IPS DF 4.7 (cell line): ENCODE data around the gene PRAC2.

Experiments
- DNase-seq: peaks from one replicate; pipeline ENCODE4 v3.0.0-alpha.2; 2013; ENCODE audit warnings: low spot score; ENCODE audit errors: extremely low read depth

The PRAC2 gene

DNA sequence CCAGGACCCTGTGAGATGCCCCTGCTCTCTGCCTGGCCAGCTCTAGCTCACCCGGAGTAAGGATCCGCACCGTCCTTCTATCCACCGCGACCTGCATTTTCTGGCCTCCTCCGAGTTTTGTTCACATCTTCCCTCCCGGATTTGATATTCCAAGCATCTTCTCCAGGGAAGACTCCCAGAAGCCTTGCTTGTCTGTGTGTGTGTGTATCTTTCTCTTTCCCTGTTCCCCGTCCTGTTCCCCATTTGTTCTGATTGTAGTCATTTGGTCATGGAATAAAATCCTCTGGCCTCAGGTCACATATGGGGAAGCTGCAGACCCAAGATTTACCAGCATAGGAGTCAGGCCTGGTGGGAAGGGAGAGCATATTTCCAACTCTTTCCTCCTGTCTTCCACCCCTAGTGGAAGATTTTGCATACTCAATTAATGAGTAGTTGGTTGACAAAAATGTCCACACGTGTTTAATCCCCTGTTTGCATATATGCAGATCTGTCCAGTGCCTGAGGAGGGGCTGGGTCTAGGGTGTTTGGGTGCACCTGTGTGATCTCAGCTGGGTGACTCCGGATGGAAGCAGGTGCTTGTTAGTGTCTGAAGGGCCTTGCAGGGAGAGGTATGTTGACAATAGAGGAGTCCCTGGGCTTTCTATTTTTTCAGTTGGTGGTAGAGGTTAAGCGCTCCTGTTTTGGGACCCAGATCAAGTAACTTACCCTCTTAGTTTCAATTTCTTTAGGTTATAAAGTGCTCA is 2.5 kb upstream of the PRAC2 start:
- no peak for DNase-seq

- DNase-seq, result no peak
These were observed 2.0 kb upstream of the PRAC2 start for GRCh38 chr17:48721009-48721402.

GRCh38 chr17:48722201-48722907 is 631 bp upstream of the PRAC2 start, which contains the start of gene PRAC1:
Gene PRAC1, minus strand, starts transcription at chr17:48722518. Its CDS starts 126 bp downstream, at chr17:48722392.
- no peak for DNase-seq

- DNase-seq, result no peak
These were observed 652 bp downstream of the PRAC2 start for GRCh38 chr17:48723423-48724250.

- no peak for DNase-seq
These were observed 1.4 kb downstream of the PRAC2 start for GRCh38 chr17:48724251-48725003.

- no peak for DNase-seq
These were observed 2.0 kb downstream of the PRAC2 start for GRCh38 chr17:48725004-48725287.

DNA sequence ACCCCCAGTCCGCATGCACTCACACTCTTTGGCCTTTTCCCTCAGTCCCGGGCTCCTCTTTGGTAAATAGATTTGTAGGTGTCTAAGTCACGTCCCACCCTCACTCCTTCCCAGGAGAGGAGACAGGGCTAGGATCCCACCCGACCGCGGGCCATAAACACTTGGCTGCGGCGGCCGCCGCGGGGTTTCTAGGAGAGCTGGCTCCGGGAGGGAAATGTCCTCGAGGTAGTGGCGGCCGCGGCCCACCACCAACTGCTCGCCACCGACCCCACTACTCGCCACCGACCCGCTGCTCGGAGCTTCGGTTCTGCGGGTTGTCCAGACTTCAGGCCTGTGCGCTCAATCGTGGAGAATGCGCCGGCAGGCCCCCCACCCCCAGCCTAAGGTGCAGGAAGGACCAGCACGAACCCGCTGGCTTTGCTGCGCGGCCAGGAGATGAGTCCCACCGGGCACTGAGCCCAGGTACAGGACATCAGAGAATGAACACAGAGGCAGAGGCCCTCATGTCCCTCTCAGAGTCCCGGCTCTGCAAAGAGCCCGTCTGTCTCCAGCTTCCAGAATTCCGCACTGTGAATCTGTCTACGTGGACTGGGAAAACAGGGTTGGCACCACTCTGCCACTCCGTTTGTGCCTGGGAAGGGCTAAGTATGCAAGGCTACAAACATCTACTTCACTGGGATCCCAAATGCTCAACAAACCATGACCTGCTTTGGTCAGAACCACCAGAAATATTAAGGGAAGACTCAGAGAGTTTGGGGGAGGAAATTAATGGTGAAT is 2.5 kb downstream of the PRAC2 start:
- no peak for DNase-seq

DNA sequence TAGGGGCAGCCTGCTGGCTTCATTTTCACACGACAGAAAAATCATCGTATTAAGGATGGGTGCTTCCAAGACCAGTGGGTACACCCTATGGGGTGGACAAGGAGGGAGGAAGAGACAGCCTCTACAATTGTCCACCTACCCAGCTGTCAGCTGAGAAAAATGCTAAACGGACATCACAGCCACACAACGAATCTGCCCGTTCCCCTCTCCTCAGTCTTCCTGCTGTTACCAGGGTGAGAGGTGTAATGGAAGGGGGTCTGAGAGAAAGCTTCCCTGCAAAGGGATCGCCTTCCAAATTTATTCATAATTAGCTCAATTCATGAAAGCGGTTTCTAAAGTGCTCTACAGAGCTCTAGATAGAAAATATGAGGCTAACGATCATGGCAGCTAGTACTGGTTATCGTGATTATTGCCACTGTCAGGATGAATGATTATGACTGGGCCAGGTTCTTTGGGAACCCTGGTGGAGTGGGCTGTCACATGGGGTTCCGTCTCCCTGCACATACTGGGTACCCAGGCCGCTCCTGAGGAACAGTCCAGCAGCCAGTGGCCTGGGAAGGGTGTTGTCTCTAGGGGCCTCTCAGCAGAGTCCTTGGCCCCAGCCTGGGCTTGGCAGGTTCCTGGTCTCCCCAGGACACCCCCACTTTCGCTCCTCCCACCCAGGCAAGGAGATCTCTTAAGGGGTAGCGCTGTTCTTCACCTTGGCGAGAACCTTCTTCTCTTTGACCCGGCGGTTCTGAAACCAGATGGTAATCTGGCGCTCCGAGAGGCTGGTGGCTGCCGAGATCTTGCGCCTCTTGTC is 3.3 kb downstream of the PRAC2 start:
- DNase-seq, result no peak

GRCh38 chr17:48726916-48727286 is 3.9 kb downstream of the PRAC2 start:
- no peak for DNase-seq

- DNase-seq, result no peak
These were observed 4.6 kb downstream of the PRAC2 start for GRCh38 chr17:48727415-48728175.

GRCh38 chr17:48728232-48729231 is 5.5 kb downstream of the PRAC2 start, which contains the start of gene HOXB13:
Gene HOXB13, minus strand, starts transcription at chr17:48728750. Its CDS starts 157 bp downstream, at chr17:48728593.
- no peak for DNase-seq

DNA sequence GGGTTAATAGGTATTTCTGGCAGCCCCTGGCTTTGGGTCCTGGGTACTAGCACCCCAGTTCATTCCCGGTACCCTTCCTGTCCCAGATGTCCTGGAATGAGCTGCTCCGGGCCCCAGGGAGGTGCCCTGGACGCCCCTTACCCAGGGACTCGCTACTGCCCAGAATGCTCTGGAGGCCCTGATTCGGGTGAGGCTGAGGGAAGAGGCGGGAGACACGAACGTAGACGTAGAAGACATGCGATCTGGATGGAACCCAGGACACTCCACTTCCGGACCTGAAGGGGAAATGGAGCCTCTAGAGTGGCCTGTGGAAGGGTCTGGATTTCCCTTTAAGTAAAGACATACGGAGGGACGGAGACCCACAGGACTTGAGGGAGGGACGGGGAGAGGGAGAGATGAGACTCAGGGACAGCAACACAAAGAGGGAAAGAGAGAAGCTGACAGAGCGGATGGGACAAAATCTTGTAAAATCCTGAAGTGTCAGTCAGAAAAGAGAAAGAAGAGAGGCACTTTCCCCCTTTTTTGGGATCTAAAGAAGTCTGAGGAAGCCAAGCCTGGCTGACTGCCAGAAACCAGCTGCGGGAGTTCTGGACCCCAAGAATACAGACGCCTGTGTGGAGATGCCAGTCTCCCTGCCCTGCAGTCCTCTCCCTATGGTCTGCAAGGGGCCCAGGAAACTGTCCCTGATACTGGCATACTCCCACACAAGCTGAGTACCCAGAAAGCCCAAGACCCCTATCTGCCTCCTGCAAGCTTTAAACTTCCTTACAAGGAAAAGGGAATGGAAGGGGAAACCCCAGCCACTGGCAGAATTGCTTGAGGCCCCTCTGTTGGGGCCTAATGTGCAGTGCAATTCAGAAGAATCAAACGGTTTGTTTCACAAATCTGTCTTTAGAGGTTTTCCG is 6.6 kb downstream of the PRAC2 start:
- no peak for DNase-seq

GRCh38 chr17:48730240-48730550 is 7.2 kb downstream of the PRAC2 start:
- DNase-seq, result no peak

DNA sequence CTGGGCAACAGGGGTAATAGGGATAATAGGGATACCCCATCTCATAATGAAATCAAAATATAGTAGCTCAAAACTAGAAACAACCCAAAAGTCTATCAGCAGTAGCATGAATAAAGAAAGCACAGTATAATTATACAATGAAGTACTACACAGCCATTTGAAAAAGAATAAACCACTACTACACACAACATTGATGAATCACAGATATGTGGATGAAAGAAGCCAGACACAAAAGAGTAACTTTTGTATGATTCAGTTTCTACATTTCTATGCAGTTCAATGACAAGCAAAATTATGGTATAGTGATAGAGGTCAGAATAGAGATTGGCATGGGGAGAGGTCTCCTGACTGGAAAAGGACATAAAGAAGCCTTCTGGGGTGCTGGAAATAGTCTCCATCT is 8.4 kb downstream of the PRAC2 start:
- DNase-seq, result no peak

DNA sequence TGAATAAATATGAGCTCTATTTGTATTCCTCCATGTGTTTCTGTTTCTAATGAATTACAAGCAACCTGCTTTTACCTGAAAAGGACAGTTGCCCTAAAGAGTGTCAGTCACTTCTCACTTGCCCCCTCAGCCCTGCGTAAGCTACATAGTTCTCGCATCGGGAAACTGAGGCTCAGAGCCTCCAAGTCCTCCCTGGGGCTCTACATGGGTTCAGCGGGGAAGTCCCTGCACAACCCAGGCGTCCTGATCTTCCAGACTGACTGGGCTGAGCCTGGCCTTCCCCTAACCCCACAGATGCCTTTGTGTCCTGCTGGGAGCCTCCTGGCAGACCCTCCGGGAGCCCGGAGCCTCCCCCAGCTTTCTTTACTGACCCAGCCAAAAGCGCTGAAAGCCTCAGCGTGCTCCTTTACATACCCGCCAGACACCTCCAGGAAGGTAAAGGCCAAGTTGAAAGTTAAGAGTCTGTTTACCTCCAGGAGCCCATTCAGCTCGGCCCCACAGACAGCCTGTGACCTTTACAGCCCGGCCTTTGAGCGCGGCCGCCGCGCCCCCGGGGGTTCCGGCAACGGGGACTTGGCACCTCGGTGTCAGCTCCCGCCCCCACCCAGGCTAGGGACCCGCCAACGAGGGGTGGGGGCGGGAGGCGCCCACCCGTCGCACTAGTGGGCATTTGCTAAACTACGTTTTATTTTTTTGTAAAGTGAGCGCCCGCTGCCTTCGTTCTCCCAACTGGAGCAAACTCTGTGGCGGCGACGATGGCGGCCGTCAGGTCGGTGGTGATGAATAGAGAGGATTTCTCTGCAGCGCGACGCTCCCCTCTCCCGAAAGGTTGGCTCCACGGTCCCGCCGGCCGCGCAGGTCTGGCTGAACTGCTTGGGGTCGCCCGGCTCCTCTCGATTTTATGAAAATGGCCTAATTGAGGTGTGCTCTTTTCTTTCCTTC is 10.0 kb downstream of the PRAC2 start:
- DNase-seq, result no peak
